ENCODE results near the gene MEGF6. TPM values are rescaled to one million over a fixed set of nuclear protein-coding genes. Genes with fewer than 3 reads are reported as not detected.

Gene MEGF6
- total RNA-seq, 1 donor from 2014 or later = 57.1 TPM

- Histone ChIP-seq H3K9me3 (no peaks in the 10 kb centered on the region), H3K27ac (no peak overlapping the region), H3K4me1 (peaks cover 3% of the 10 kb centered on the region), H3K36me3 (peaks cover 62% of the 10 kb centered on the region), H3K4me3 (no peak overlapping the region), H3K27me3 (ENCODE audit: low read depth) (no peaks in the 10 kb centered on the region)
- no peak for ATAC-seq
- intact Hi-C loops (cut with DNase I) = no loop called here
- DNase-seq = no peak
- TF ChIP-seq CTCF (IDR thresholded peaks at IDR 0.05) = no peak
These were observed 112.3 kb downstream of the MEGF6 start for GRCh38 chr1:3498986-3499385.

GRCh38 chr1:3498246-3498930 lies 112.9 kb downstream of the MEGF6 start:
- no peak for DNase-seq
- intact Hi-C loops (cut with DNase I) = no loop called here
- Histone ChIP-seq H3K9me3 (no peaks in the 10 kb centered on the region), H3K36me3 (peaks cover 64% of the 10 kb centered on the region), H3K4me3 (no peak overlapping the region), H3K27me3 (ENCODE audit: low read depth) (no peaks in the 10 kb centered on the region), H3K4me1 (no peaks in the 10 kb centered on the region), H3K27ac (no peak overlapping the region)
- TF ChIP-seq CTCF (IDR thresholded peaks at IDR 0.05) = no peak
- no peak for ATAC-seq

GRCh38 chr1:3497521-3497920 lies 113.8 kb downstream of the MEGF6 start:
- DNase-seq = no peak
- Histone ChIP-seq H3K27ac (no peak overlapping the region), H3K36me3 (peaks cover 64% of the 10 kb centered on the region), H3K4me1 (no peaks in the 10 kb centered on the region), H3K4me3 (no peak overlapping the region), H3K27me3 (ENCODE audit: low read depth) (no peaks in the 10 kb centered on the region), H3K9me3 (no peaks in the 10 kb centered on the region)
- ATAC-seq = no peak
- no peak for TF ChIP-seq CTCF (IDR thresholded peaks at IDR 0.05)
- intact Hi-C loops (cut with DNase I) = no loop called here

GRCh38 chr1:3496916-3497315 lies 114.4 kb downstream of the MEGF6 start:
- ATAC-seq (no peak), DNase-seq (no peak)
- H3K36me3 ChIP-seq = peaks cover 64% of the 10 kb centered on the region

More at GRCh38 chr1:3496916-3497315, 114.4 kb downstream of the MEGF6 start:
- Histone ChIP-seq H3K27ac (no peak overlapping the region), H3K27me3 (ENCODE audit: low read depth) (no peaks in the 10 kb centered on the region), H3K4me1 (no peaks in the 10 kb centered on the region), H3K4me3 (no peak overlapping the region), H3K9me3 (no peaks in the 10 kb centered on the region)
- intact Hi-C loops (cut with DNase I) = no loop called here
- no peak for TF ChIP-seq CTCF (IDR thresholded peaks at IDR 0.05)

Measured in lower lobe of right lung (tissue), 2 donors.